ENCODE measurements around the gene MAP2. TPM values are rescaled to one million over a fixed set of nuclear protein-coding genes. Genes with fewer than 3 reads are reported as not detected.

The MAP2 gene
- total RNA-seq, 8 experiments from 2014 or later, result 0.66 to 429 (median 346) TPM

DNA sequence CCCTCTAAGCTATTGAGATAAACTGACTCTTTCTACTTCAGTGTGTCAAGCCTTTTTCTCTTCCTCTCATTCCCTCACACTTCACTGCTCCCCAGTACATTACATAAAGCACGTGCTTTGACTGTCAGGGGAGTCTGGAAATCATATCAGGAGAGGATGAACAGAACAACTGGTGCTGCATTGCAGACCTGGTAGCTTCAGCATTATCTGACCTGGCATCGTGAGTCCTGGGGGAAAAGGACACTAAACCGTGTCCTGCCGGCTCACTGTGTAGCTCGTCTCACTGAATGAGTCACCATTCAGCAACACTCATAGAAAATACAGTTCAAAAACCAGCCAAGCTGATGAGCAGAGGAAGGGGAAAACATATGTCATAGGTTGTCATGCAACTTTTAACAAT lies 239.3 kb downstream of the MAP2 start:
- peak overlapping the region; percentile 27 to 41 (median 34) for H3K4me3 ChIP-seq
- WGBS, 10 experiments, result 0 to 9% (median 0%) methylated on average over 1 to 5 of the region's 5 CpGs; no CpG with 5 or more reads in 2 of the 10 experiments

DNA sequence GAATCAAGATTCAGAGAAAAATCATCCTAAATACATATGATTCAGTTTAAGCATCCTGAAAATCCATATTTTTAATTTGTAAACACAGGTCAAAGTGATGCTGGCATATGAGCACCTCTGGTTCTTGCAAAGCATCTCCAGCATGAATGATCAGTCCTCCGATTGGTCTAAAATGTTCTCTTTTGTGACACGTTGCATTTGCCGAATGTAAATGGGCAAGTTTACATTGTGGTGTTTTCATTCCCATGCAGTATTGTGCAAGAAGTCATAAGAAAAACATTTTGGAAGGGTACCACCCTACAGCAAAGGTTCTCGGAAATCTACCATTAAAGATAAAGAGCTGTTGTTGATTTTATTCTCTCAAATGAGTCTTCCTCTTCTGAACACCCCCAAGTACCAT lies 239.8 kb downstream of the MAP2 start:
- no peak for ATAC-seq (replicated peaks in 6 of 8)
- Histone ChIP-seq H3K4me3 (peak overlapping the region in 3 of 5 donors; percentile 27 to 41 (median 33)), H3K27ac (peak overlapping the region in 1 of 2 donors; percentile 24), H3K4me1 (replicated peaks in 1 of 2) (peaks cover 14 to 23% of the 10 kb centered on the region in 2 donors)
- WGBS, 10 experiments, result 54 to 97% (median 83%) methylated on average over 1 to 4 of the region's 4 CpGs; no CpG with 5 or more reads in 1 of the 10 experiments
- in situ Hi-C loops (cut with MboI; ENCODE audit: low pct_unique_long_range_greater_than_20kb in 2 of 9, low sequenced_read_pairs in 9 of 9, unreplicated experiment in 9 of 9), result no loop called here

More for the DNA sequence above, 239.3 kb downstream of the MAP2 start:
- peak overlapping the region; percentile 24 to 71 for H3K27ac ChIP-seq
- peak in 6 of 8 experiments; percentile 29 to 87 (median 82) for ATAC-seq (replicated peaks in 6 of 8)
- in situ Hi-C loops (cut with MboI; ENCODE audit: low pct_unique_long_range_greater_than_20kb in 2 of 9, low sequenced_read_pairs in 9 of 9, unreplicated experiment in 9 of 9), result no loop called here
- H3K4me1 ChIP-seq (replicated peaks in 1 of 2), result peaks cover 14 to 23% of the 10 kb centered on the region in 2 donors

DNA sequence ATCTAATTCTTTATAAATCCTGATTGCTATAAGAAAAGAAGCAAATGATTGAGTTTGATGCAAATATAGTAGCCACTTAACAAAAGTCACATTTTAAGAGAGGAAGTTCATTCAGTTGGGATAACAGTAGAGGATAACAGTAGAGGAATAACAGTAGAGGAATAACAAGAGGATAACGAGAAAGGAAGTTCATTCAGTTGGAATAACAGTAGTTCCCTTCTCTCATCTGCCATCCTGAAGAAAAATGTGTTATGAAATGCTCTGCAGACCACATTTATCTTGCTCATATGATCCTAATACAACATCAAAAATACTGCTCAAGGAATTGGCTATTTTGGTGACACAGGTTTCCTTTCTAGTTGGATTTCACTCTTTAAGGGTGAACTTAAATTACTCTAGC lies 242.4 kb downstream of the MAP2 start:
- Histone ChIP-seq H3K4me3 (no peak overlapping the region), H3K4me1 (replicated peaks in 1 of 2) (peaks cover 13 to 33% of the 10 kb centered on the region in 2 donors), H3K27ac (no peak overlapping the region)
- 0 to 100% (median 80%) methylated on average over 1 of the region's 1 CpG; no CpG with 5 or more reads in 3 of the 10 experiments for WGBS, 10 experiments
- no peak for ATAC-seq (replicated peaks in 6 of 8)
- in situ Hi-C loops (cut with MboI; ENCODE audit: low pct_unique_long_range_greater_than_20kb in 2 of 9, low sequenced_read_pairs in 9 of 9, unreplicated experiment in 9 of 9), result no loop called here

DNA sequence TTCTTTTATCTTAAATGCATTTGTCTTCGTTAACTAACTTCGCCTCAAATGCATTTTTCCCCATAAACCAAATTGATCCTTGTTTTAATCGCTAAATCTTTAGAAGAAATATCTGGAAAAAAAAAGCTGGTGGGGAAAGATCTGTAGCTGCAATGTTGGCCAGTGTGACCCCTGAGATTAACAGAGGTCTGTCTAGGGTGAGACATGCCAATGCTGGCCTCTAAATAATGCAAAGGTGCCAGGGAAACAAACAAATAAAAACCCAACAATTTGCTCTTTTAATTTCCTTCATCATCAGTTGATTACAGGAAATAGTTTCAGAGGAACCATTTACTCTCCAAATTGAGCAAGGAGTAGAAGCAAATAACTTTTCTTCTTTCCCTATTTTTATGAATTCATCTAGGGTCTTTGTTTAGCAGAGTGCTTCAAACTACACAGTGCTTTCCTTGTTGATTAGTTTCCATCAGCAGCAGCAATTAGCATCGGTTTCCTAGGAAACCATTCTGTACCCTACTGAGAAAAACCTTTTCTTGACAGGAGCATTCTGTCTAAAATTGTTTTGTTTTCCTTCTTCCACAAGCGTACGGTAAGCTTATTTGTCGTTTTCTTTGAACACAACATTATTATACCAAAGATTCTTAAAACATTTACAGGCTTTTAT lies 247.3 kb downstream of the MAP2 start:
- 19 to 90% (median 70%) methylated on average over 2 to 7 of the region's 7 CpGs for WGBS, 10 experiments
- ATAC-seq (replicated peaks in 6 of 8), result peak in 5 of 8 experiments; percentile 49 to 79 (median 58)
- in situ Hi-C loops (cut with MboI; ENCODE audit: low pct_unique_long_range_greater_than_20kb in 2 of 9, low sequenced_read_pairs in 9 of 9, unreplicated experiment in 9 of 9), result no loop called here
- Histone ChIP-seq H3K4me1 (replicated peaks in 1 of 2) (peaks cover 11 to 20% of the 10 kb centered on the region in 2 donors), H3K27ac (no peak overlapping the region), H3K4me3 (no peak overlapping the region)

DNA sequence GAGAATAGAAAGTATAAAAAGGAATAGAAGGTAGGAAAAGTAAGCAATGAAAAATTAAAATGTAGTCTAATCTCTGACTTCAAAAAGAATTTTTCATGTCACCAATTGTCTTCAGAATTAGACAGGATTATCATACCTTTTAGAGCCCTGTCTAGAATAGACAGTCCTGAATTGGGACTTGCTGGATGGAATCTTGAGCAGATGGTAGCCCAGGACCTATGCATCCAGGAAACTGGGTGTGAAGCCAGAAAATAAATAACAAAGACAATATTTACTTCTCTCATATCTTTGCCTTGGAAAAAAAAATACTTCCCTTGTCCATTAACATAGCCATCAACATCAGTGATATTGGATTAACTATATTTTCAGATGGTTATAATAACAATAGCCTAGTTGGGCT lies 250.0 kb downstream of the MAP2 start:
- in situ Hi-C loops (cut with MboI; ENCODE audit: low pct_unique_long_range_greater_than_20kb in 2 of 9, low sequenced_read_pairs in 9 of 9, unreplicated experiment in 9 of 9), result no loop called here
- no peak overlapping the region for H3K27ac ChIP-seq
- peaks cover 11 to 20% of the 10 kb centered on the region in 2 donors for H3K4me1 ChIP-seq (replicated peaks in 1 of 2)
- no peak overlapping the region for H3K4me3 ChIP-seq
- ATAC-seq (replicated peaks in 6 of 8), result no peak

DNA sequence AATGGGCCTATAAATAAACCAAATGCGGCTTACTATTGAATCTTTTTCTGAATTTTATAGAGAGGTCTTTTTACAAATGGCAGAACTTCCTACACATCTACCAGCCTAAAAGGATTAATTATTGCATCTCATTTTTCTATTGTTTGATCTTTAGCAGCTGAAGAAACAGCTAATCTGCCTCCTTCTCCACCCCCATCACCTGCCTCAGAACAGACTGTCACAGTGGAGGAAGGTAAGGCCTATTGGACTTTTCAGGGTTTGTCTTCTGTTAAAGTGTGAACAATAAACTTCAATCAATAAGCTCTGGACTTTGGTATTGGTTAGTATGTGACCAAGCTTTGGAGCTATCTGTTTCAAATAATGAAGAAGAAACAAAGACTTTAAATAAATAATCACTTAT lies 256.7 kb downstream of the MAP2 start:
- Histone ChIP-seq H3K4me1 (replicated peaks in 1 of 2) (no peaks in the 10 kb centered on the region), H3K4me3 (no peak overlapping the region), H3K27ac (no peak overlapping the region)
- in situ Hi-C loops (cut with MboI; ENCODE audit: low pct_unique_long_range_greater_than_20kb in 2 of 9, low sequenced_read_pairs in 9 of 9, unreplicated experiment in 9 of 9), result no loop called here
- 75 to 100% (median 100%) methylated on average over 1 of the region's 1 CpG; no CpG with 5 or more reads in 1 of the 10 experiments for whole genome bisulfite sequencing, 10 experiments
- ATAC-seq (replicated peaks in 6 of 8), result no peak

DNA sequence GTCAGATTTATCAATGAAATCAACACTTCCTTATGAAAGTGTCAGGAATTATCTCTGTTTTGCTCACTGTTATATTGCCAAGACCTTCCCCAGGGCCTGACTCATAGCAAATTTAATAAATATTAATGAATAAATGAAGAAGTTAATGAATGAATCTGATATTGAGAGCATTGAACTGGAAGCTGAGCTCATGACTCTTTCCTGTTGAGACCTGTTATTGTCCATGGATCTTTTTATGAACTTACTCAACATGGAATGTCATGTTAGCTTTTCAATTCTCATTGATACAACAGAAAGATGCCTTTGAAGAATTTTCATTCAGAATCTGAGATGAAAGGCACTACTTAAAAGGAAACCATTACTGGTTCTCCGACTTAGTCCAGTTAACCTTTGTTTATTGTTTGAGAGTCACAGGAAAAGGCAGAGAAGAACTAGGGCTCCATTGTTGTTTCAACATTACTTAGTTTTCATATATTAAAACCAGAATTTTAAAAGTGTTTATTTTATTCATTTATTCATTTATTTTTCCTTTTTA lies 257.4 kb downstream of the MAP2 start:
- no peak overlapping the region for H3K4me3 ChIP-seq
- no peak overlapping the region for H3K27ac ChIP-seq
- ATAC-seq (replicated peaks in 6 of 8), result no peak
- no peaks in the 10 kb centered on the region for H3K4me1 ChIP-seq (replicated peaks in 1 of 2)
- in situ Hi-C loops (cut with MboI; ENCODE audit: low pct_unique_long_range_greater_than_20kb in 2 of 9, low sequenced_read_pairs in 9 of 9, unreplicated experiment in 9 of 9), result no loop called here
- WGBS, 10 experiments, result 8 to 100% (median 57%) methylated on average over 1 of the region's 1 CpG

DNA sequence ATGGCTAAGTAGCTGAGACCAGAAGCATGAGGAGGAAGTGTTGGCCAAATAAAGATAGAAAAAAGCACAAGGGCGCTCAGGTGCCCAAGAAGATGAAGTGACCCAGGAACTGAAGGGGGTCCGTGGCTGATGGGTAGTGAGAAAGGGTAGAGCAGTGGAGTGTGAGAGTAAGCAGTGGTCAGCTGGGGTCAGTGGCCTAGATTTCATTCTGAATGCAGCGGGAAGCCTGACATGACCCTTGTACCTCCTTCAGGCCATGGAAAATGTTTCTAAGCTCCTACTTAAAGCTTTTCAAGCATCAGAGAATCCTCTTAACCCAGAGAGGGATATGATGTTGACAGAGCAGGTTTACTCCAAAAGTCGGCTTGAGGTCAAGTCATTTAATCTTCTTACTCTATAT lies 258.8 kb downstream of the MAP2 start:
- WGBS, 10 experiments, result 53 to 100% (median 77%) methylated on average over 1 to 4 of the region's 4 CpGs
- in situ Hi-C loops (cut with MboI; ENCODE audit: low pct_unique_long_range_greater_than_20kb in 2 of 9, low sequenced_read_pairs in 9 of 9, unreplicated experiment in 9 of 9), result no loop called here
- no peak for ATAC-seq (replicated peaks in 6 of 8)
- H3K27ac ChIP-seq, result no peak overlapping the region
- no peak overlapping the region for H3K4me3 ChIP-seq
- no peaks in the 10 kb centered on the region for H3K4me1 ChIP-seq (replicated peaks in 1 of 2)

DNA sequence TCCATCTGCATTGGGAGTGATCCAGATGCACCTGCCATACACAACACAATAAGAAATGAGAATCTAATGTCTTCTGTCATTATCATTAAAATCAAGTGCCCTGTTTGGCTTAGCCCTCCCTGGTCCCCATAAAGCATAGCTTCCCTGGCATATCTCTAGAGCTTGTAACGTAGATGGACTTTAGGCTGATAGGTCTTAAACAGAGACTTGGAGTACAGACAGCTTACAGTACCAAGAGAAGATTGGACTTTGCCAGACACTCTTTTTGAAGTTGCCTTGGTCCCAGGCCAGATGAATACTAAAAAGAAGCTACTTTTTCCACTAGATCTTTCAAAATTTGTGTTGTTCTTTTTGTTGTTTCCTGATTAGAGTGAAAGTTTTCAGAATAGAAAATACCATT lies 261.5 kb downstream of the MAP2 start:
- in situ Hi-C loops (cut with MboI; ENCODE audit: low pct_unique_long_range_greater_than_20kb in 2 of 9, low sequenced_read_pairs in 9 of 9, unreplicated experiment in 9 of 9), result no loop called here
- WGBS, 10 experiments, result 20 to 100% (median 96%) methylated on average over 1 of the region's 1 CpG; no CpG with 5 or more reads in 2 of the 10 experiments
- Histone ChIP-seq H3K4me3 (no peak overlapping the region), H3K4me1 (replicated peaks in 1 of 2) (peaks cover 0 to 2% of the 10 kb centered on the region in 2 donors), H3K27ac (no peak overlapping the region)
- no peak for ATAC-seq (replicated peaks in 6 of 8)

DNA sequence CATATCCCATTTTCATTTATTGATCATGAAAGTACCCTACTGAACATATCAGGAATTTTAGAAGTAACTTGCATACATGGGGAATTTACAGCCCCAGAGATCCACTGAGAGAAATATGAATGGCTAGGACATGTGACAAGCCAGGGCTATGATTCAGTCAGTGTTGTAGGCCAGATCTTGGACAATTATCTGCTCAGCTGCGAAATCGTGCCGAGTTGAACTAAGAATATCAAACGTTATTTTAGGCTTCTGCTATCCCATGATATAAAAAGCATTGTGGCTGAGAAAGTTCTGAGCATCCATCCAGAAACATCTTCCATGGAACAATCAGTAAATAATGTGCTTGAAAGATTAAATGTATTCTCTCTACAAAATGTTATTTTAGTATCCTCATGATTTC lies 262.1 kb downstream of the MAP2 start:
- Histone ChIP-seq H3K4me1 (replicated peaks in 1 of 2) (peaks cover 2 to 3% of the 10 kb centered on the region in 2 donors), H3K4me3 (no peak overlapping the region), H3K27ac (no peak overlapping the region)
- ATAC-seq (replicated peaks in 6 of 8), result peak in 1 of 8 experiments; percentile 51
- in situ Hi-C loops (cut with MboI; ENCODE audit: low pct_unique_long_range_greater_than_20kb in 2 of 9, low sequenced_read_pairs in 9 of 9, unreplicated experiment in 9 of 9), result no loop called here
- 0 to 100% (median 76%) methylated on average over 1 to 4 of the region's 4 CpGs for WGBS, 10 experiments

DNA sequence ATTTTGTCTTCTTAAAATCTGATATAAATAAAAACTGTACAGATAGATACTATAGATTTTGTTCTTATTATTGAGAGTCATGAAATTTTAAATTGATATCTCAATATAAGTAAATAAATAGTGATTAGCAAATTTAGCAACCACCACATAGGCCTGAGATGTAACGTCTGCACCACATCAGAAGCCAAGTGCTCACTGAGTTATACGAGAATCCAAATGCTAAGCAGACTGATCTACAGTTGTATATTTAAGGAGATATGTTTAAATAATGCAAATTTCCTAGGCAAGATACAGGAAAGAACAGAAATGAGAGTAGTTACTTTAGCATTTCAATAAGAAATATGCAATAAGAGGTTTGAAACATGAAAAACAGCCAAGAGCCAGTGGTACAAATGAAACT lies 262.6 kb downstream of the MAP2 start:
- no peak overlapping the region for H3K27ac ChIP-seq
- in situ Hi-C loops (cut with MboI; ENCODE audit: low pct_unique_long_range_greater_than_20kb in 2 of 9, low sequenced_read_pairs in 9 of 9, unreplicated experiment in 9 of 9), result no loop called here
- peaks cover 2 to 3% of the 10 kb centered on the region in 2 donors for H3K4me1 ChIP-seq (replicated peaks in 1 of 2)
- no peak overlapping the region for H3K4me3 ChIP-seq
- WGBS, 10 experiments, result 0 to 100% (median 75%) methylated on average over 2 of the region's 2 CpGs
- ATAC-seq (replicated peaks in 6 of 8), result peak in 1 of 8 experiments; percentile 71

DNA sequence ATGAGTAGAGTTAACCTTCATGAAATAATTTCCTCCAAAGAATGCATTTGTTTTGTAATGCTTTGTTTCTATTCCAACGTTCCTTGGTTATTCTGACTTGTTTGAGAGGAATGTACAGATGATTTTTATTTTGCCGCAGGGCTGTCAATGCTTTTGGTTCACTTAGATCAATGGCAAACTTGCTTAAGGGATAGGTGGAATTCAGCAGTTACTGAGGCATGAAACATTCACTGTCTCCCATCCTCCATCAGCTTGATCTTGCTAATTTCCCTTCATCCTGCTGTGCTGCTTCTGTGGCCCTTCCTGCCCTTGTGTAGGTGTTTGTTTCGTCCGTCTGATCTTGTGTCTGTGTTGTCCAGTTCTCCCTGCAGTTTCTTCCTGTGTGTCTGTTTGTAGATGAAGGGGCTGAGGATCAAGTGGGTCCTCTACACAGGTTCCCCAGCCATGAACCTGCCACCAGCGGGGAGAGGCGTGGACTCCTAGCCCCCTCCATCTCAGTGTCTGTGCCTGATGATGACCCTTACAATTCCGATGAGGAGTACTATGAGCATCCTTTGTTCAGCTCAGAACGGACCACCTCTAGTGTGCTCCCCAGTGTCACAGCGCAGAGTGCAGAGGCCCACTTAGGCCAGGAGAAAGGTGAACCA lies 263.6 kb downstream of the MAP2 start:
- H3K4me3 ChIP-seq, result no peak overlapping the region
- peak in 1 of 8 experiments; percentile 60 for ATAC-seq (replicated peaks in 6 of 8)
- H3K27ac ChIP-seq, result no peak overlapping the region
- H3K4me1 ChIP-seq (replicated peaks in 1 of 2), result peaks cover 2 to 3% of the 10 kb centered on the region in 2 donors
- in situ Hi-C loops (cut with MboI; ENCODE audit: low pct_unique_long_range_greater_than_20kb in 2 of 9, low sequenced_read_pairs in 9 of 9, unreplicated experiment in 9 of 9), result no loop called here
- WGBS, 10 experiments, result 33 to 100% (median 73%) methylated on average over 1 to 8 of the region's 9 CpGs; no CpG with 5 or more reads in 1 of the 10 experiments

DNA sequence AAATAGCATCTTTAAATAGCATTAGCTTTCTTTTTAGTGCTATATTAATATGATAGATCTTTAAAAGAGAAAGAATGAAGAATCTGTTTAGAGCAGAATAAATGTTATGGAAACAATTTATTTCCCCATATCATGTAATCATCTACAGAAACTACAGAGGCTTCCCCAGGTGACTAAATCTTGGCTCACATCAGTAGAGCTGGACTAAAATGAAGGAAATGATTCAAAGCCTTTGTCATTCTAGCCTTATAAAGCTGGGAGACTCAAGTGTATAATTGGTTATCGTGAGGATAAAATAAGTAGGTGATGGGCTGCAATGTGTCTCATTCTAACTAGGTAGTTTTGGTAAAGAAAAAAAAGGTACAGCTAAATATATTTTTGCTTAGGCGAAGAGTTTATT lies 264.5 kb downstream of the MAP2 start:
- WGBS, 10 experiments, result 31 to 100% (median 89%) methylated on average over 1 to 2 of the region's 2 CpGs
- no peak overlapping the region for H3K4me3 ChIP-seq
- in situ Hi-C loops (cut with MboI; ENCODE audit: low pct_unique_long_range_greater_than_20kb in 2 of 9, low sequenced_read_pairs in 9 of 9, unreplicated experiment in 9 of 9), result no loop called here

More for the DNA sequence above, 264.5 kb downstream of the MAP2 start:
- Histone ChIP-seq H3K4me1 (replicated peaks in 1 of 2) (peaks cover 2 to 3% of the 10 kb centered on the region in 2 donors), H3K27ac (no peak overlapping the region)
- no peak for ATAC-seq (replicated peaks in 6 of 8)
